Fibroblast of skin of left biceps (primary cell): ENCODE data around the gene KRTAP5-4.
"Not testable (repeated sequence)": the region's sequence is repeated elsewhere in the genome, so short reads cannot be mapped to it uniquely, and the experiment has no call there.

Experiments
- DNase-seq, 2 experiments: peaks; one replicate each; pipeline ENCODE4 v3.0.0-alpha.2; 2013; ENCODE audit warnings: low read depth in 2 of 2

Gene KRTAP5-4

DNA sequence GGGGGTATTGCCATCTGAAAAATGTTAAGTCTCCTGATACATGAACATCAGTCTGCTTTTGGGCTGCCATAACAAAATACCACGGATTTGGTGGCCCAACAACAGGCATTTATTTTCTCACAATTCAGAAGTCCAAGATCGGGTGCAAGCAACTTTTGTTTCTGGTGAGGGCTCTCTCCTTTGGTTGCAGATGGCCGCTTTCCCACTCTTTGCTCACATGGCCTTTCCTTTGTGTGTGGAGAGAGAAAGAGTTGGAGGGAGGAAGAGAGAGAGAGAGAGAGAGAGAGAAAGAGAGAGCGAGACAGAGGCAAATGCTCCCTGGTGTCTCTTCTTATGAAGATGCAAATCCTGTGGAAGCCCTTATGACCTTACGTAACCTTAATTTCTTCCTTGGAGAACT is 21.3 kb downstream of the KRTAP5-4 start:
- no peak for DNase-seq

GRCh38 chr11:1598816-1599215 is 23.1 kb downstream of the KRTAP5-4 start:
- no peak for DNase-seq

DNA sequence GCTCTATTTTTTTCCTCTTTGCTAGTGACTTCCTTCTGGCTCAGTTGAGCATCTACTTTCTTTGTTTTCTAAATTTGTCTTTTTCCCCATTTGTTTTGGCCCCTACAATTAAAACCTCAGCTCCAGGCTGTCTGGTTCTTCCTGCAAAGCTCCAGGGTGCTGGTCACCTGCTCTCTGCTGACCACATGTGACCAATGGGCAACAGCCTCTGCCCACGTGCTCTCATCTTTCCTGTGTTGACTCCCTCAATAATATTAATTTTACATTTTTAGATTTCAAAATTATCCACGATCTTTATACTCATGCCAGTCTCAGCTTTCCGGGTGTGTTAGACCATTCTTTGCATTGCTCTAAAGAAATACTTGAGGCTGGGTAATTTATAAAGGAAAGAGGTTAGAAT is 23.5 kb downstream of the KRTAP5-4 start:
- DNase-seq: not testable (repeated sequence)

- DNase-seq: no peak
Observed at GRCh38 chr11:1597994-1598380, 24.0 kb downstream of the KRTAP5-4 start, which contains the start of gene KRTAP5-2. Gene KRTAP5-2, minus strand, starts transcription at chr11:1598294. Its CDS starts 44 bp downstream, at chr11:1598250.

DNA sequence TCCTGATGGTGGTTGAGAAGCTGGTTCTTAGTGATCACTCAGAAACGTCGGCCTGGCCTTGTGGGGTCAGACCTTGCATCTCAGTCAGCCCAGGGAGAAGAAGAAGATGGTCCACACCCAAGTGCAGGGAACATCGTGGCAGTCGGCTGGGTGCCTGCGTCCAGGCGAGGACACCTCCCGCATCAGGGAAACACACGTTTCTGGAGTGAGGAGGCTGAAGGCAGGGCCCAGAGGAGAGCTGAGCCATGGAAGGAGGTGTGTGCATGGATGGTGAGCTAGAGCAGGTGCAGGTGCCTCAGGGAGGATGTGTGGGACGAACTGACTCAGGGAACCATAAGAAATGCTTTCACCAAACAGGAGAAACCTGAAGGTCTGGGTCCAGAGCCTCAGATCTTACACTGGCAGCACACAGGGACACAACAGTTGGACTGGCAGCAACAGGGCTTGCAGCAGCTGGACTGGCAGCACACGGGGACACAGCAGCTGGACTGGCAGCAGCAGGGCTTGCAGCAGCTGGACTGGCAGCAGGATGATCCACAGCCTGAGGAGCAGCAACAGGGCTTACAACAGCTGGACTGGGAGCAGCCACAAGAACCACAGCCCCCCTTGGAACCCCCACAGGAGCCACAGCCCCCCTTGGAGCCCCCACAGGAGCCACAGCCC is 24.5 kb downstream of the KRTAP5-4 start:
- no peak for DNase-seq

DNA sequence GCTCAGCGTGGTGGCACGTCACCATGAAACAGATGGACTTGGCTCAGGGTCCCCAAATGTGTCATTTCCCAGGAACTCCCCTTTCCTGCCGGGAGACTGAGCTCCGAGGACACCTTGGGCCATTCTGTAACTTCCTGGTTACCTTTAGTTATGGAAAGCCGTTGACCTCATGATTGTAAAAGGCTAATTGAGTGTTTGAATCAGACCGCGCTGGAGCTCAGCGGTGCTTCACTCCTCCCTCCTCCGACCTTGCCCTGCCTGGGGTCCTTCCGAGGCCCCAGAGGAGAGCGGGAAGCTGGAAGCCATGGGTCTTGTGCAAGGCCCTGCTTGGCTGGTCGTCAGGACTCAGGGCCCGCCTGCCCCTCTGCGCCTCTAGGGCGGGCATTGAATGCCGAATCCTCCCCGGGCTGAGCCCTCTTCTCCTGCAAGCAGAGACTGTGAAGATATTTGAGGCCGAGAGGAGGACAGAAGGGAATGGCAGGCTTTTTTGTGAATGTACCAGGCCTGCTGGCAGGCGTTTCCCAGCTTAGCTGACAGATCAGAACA is 25.3 kb downstream of the KRTAP5-4 start:
- DNase-seq: not testable (repeated sequence)

- not testable (repeated sequence) for DNase-seq
Observed at GRCh38 chr11:1595994-1596575, 25.9 kb downstream of the KRTAP5-4 start.

GRCh38 chr11:1592628-1593027 is 29.3 kb downstream of the KRTAP5-4 start:
- DNase-seq: no peak

GRCh38 chr11:1589996-1590395 is 31.9 kb downstream of the KRTAP5-4 start:
- no peak for DNase-seq

- DNase-seq: not testable (repeated sequence)
Observed at GRCh38 chr11:1589191-1589963, 32.6 kb downstream of the KRTAP5-4 start.

DNA sequence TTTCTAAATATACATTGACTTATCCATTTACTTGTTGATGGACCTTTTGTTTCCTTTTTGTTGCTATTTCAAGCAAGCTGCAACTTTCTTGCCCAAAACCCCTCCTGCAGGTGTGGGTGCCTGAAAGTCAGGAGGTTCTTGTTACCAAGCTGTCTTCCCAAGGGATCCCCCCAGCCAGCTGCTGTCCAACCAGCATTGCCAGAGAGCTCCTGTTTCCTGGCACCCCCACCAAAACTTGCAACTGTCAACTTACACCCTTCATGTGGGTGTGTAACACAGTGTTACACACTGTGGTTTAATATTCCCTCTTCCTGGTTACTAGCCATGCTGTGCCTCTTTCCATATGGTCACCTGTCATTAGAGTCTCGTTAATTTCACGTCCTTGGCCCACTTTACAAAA is 35.2 kb downstream of the KRTAP5-4 start:
- no peak for DNase-seq

DNA sequence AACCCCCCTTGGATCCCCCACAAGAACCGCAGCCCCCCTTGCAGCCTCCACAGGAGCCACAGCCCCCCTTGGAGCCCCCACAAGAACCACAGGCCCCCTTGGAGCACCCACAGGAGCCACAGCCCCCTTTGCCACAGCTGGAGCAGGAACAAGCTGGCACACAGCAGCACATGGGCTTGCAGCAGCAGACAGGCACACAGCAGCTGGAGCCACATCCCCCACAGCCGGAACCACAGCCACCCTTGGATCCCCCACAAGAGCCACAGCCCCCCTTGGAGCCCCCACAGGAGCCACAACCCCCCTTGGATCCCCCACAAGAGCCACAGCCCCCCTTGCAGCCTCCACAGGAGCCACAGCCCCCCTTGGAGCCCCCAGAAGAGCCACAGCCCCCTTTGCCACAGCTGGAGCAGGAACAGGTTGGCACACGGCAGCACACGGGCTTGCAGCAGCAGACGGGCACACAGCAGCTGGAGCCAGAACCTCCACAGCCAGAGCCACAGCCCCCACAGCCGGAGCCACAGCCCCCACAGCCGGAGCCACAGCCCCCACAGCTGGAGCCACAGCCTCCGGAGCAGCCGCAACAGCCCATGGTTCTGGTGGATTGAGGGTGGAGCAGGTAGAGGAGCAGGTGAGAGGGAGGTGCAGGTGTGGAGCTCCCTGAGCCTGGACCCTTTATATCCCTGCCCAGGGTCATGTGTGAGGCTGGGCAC is 37.1 kb downstream of the KRTAP5-4 start, which contains the start of gene KRTAP5-1:
Gene KRTAP5-1 (minus strand): TSS at position 623 of the 710 bp plus-strand sequence. CDS start 34 bp downstream, at position 589.
- not testable (repeated sequence) for DNase-seq

DNA sequence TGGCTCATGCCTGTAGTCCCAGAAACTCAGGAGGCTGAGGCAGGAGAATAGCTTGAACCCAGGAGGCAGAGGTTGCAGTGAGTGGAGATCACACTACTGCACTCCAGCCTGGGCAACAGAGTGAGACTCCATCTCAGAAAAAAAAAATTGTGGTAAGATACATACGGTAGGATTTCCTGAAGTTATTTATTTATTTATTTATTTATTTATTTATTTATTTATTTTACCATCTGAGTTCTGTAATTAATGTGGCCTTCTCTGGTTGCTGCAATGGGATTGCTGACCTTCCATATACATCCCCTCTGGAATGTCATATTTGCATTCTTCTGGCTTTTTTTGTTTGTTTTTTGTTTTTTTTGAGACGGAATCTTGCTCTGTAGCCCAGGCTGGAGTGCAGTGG is 39.0 kb downstream of the KRTAP5-4 start:
- DNase-seq: not testable (repeated sequence)

DNA sequence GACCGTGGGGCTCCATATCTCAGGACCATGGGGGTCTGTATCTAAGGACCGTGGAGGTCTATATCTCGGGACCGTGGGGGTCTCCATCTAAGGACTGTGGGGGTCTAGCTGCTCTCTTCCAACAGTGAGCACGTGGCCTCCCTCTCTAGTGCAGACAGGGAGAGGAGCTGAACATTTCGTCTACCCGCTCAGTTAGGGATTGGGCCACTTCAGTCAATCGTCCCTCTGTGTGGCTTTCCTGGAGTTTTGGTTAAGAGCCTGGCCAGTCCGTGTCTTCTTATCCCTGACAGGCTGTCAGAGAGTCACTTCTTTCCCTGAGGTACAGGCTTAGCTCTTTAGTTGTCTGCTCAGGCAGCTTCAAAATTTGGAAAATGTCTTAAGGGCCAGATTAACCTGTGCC is 40.0 kb downstream of the KRTAP5-4 start:
- DNase-seq: no peak

DNA sequence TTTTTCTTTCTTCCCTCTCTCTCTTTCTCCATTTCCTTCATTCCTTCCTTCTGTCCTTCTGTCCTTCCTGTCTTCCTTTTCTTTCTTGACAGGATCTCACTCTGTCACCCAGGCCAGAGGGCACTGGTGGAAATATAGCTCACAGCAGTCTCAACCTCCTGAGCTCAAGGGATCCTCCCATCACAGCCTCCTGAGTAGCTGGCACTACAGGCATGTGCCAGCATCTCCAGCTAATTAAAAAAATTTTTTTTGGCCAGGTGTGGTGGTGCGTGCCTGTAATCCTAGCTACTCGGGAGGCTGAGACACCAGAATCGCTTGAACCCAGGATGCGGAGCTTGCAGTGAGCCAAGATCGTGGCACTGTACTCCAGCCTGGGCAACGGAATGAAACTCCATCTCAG is 45.1 kb downstream of the KRTAP5-4 start:
- DNase-seq: no peak

DNA sequence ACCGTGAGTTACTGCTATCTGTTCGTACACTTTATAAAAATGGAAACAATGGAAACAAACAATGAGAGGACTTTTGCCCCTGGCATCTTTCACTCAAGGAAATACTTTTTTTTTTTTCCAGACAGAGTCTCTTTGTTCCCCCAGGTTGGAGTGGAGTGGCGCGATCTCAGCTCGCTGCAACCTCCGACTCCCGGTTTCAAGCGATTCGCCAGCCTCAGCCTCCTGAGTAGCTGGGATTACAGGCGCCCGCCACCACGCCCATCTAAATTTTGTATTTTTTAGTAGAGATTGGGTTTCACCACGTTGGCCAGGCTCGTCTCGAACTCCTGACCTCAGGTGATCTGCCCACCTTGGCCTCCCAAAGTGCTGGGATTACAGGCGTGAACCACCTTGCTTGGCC is 46.2 kb downstream of the KRTAP5-4 start:
- DNase-seq: not testable (repeated sequence)

GRCh38 chr11:1574933-1575242 is 47.0 kb downstream of the KRTAP5-4 start:
- no peak for DNase-seq

DNA sequence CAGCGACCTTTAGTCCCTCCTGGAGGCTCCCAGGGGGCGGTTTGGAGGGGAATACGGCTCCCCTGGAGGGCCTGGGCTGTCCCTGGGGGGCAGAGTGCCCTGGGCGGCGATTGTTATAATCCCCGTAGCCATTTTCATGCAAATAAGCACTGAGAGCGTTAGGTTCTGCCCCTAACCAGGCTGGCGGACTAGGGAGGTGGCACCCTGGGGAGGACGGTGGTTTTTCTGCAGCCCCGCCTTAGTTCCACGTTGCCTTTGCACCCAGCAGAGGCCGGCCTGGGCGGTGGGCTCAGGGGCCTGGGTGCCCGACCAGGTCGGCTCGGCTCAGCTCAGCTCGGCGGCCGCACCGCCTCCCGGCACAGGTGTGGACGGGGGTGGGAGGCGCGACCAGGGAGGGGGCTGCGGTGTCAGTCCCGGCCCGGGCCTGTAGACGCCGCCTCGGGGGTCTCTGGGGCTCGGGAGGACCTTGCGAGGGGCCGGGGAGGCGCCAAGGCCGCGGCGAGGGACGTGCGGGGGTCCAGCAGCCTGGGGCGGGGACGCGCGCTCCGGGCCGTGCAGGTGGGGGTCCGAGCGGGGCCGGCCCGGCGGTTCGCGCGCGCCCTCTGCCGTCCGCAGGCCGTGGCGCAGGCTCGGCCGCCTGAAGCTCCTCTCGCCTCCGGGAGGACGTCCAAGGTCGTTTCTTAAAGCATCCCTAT is 47.6 kb downstream of the KRTAP5-4 start:
- DNase-seq: no peak

DNA sequence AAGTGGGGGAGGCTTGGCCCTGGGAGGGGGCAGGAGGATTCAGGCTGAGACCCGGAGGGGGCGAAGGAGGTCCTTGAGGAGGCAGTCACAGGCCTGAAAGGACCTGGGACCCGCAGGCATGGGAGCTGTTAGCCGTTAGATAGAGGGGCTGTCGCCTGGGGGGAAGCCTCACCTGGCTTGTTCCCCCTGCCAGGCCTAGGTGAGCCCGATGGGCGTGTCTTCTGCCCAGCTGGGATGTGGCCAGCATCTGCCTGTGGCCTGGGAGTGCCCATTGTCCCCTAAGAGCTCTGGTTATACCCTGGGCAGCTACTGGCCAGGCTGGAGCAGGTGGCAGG is 48.1 kb downstream of the KRTAP5-4 start:
- no peak for DNase-seq

DNA sequence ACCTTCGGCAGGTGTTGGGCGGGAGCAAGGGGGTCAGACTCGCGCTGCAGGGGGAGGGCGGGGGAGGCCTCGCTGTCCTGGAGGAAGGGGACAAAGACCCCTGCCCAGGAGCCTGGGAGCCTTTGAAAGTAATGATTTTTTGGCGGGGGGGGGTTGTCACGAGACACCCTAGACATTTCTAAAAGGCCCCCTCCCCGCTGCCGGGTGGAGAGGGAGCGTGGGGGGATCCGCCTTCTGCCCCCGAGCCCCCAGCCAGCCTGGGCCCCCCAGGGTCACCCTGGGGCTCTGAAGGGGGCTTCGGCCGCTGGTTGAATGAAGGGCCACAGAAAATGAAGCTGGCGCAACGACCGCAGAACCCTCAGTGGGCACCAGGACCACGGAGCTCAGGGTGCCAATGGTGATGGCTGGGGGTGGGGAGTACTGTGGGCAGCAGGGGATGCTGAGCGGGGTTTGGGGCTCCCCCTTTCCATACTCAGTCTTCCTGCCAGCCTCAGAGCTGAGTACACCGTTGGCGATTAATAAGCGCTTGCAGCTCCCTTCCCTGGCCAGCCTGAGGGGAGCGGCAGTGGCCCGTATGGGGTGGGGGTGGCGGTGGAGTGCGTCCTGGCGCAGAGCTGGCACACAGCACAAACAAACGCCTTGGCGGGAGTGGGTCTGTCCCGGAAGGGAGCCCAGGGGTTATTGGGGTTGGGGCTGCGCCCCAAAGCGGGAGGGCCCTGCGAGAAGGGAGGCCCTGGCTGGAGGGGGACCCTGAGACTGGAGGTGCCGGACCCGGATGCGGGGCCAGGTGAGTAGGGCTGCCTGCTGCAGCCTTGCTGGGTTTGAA is 48.6 kb downstream of the KRTAP5-4 start:
- DNase-seq: no peak
